Measurements from ENCODE around the gene PXDC1. TPM values are rescaled to one million over a fixed set of nuclear protein-coding genes. Genes with fewer than 3 reads are reported as not detected.

The PXDC1 gene
- total RNA-seq, 2 experiments from 2014 or later = 0.17 to 0.27 TPM

DNA sequence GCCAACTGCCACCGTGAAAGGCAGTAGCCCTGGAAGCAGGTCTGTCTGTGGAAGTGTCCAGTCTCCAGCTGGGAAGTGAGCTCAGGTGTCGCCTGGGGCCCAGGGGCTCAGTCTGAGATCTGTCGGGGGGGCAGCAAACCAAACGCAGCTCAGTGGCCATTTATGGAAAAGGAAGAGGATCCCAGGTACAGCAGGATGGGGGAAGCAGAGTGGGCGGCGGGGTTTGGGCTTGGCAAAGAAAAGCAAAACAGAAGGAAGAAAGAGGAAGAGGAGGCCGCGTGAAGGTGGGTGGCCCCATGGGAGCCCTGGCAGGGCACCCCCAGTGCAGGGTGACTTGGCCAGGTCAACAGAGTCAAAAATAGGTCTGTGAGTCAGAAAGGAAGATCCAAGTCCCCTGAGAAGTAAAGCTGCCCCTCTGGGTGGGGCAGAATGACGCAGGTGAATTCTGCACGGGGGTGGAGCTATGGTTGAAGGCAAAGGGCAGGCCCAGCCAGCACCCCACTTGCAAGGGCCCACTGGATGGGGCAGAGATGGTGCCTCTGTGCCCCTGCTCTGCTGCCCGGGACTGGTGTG, 5.3 kb downstream of the PXDC1 start:
- H3K27ac ChIP-seq (ENCODE audit: low read depth in 1 of 2, low read length in 2 of 2) = no peak overlapping the region
- no peak overlapping the region for H3K4me3 ChIP-seq (ENCODE audit: low read length)
- ChIA-PET POLR2A (no interaction called here), CTCF (interaction anchor here (0.9 kb wide), 1 partner anchor 410 kb away, joined by 3 read pairs; no protein-coding TSS in a partner anchor)
- peaks cover 10 to 22% of the 10 kb centered on the region in 2 experiments for H3K27me3 ChIP-seq (ENCODE audit: control insufficient read depth in 1 of 2, insufficient read depth in 2 of 2, low read length in 2 of 2)
- H3K36me3 ChIP-seq (ENCODE audit: insufficient read depth, low read length) = no peaks in the 10 kb centered on the region
- Mint-ChIP-seq H3K36me3 (ENCODE audit: low read depth) (no peaks in the 10 kb centered on the region), H3K4me1 (ENCODE audit: low read depth) (peaks cover 13% of the 10 kb centered on the region), H3K4me3 (no peak overlapping the region), H3K27me3 (peaks cover 45% of the 10 kb centered on the region), H3K27ac (no peak overlapping the region), H3K9me3 (no peaks in the 10 kb centered on the region)
- ATAC-seq (ENCODE audit: poor library complexity) (no peak), DNase-seq (no peak)
- intact Hi-C loops (cut with DNase I, micrococcal nuclease) = no loop called here
- H3K9me3 ChIP-seq (ENCODE audit: control insufficient read depth in 1 of 2, insufficient read depth in 1 of 2, low read length in 2 of 2) = no peaks in the 10 kb centered on the region
- peaks cover 22% of the 10 kb centered on the region for H3K4me1 ChIP-seq (ENCODE audit: insufficient read depth, low read length)
- TF ChIP-seq, protein P1, sequence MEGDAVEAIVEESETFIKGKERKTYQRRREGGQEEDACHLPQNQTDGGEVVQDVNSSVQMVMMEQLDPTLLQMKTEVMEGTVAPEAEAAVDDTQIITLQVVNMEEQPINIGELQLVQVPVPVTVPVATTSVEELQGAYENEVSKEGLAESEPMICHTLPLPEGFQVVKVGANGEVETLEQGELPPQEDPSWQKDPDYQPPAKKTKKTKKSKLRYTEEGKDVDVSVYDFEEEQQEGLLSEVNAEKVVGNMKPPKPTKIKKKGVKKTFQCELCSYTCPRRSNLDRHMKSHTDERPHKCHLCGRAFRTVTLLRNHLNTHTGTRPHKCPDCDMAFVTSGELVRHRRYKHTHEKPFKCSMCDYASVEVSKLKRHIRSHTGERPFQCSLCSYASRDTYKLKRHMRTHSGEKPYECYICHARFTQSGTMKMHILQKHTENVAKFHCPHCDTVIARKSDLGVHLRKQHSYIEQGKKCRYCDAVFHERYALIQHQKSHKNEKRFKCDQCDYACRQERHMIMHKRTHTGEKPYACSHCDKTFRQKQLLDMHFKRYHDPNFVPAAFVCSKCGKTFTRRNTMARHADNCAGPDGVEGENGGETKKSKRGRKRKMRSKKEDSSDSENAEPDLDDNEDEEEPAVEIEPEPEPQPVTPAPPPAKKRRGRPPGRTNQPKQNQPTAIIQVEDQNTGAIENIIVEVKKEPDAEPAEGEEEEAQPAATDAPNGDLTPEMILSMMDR (IDR thresholded peaks at IDR 0.05) = no peak

DNA sequence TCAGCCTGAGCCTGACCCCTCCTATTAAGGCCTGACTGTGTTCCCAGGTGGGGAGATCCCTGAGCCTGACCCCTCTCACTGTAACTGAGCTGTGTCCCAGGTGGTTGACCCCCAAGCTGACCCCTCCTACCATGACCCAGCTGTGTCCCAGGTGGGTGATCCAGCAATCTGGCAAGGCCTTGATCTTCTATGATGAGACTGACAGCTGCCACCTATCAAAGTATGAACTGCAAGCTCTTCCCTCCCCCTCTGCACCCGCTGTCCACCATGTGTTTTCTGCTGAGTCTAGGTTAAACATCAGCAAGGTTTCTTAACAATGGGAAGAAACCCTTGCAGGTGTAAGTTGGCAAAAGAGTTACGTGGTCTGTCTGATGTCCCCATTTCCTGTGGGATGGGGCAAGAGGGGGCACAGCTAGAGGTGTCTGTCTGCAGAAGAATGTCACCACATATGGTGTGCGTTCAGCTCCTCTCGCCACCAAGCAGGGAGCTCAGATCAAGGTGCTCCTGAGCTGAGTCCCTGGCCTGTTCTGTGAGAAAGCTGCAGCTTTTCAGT, 5.9 kb downstream of the PXDC1 start:
- TF ChIP-seq, protein P1 (IDR thresholded peaks at IDR 0.05) = no peak
- H3K4me1 ChIP-seq (ENCODE audit: insufficient read depth, low read length) = peaks cover 16% of the 10 kb centered on the region
- H3K27me3 ChIP-seq (ENCODE audit: control insufficient read depth in 1 of 2, insufficient read depth in 2 of 2, low read length in 2 of 2) = peaks cover 13 to 18% of the 10 kb centered on the region in 2 experiments
- Mint-ChIP-seq H3K27ac (no peak overlapping the region), H3K36me3 (ENCODE audit: low read depth) (no peaks in the 10 kb centered on the region), H3K9me3 (no peaks in the 10 kb centered on the region), H3K27me3 (peaks cover 45% of the 10 kb centered on the region), H3K4me1 (ENCODE audit: low read depth) (peaks cover 13% of the 10 kb centered on the region), H3K4me3 (no peak overlapping the region)
- DNase-seq (no peak), ATAC-seq (ENCODE audit: poor library complexity) (no peak)
- POLR2A ChIA-PET = interaction anchor here (0.6 kb wide), 1 partner anchor 245 kb away, joined by 4 read pairs; no protein-coding TSS in a partner anchor
- H3K9me3 ChIP-seq (ENCODE audit: control insufficient read depth in 1 of 2, insufficient read depth in 1 of 2, low read length in 2 of 2) = no peaks in the 10 kb centered on the region
- CTCF ChIA-PET = interaction anchor here (0.9 kb wide), 1 partner anchor 410 kb away, joined by 3 read pairs; no protein-coding TSS in a partner anchor
- no peak overlapping the region for H3K27ac ChIP-seq (ENCODE audit: low read depth in 1 of 2, low read length in 2 of 2)
- H3K4me3 ChIP-seq (ENCODE audit: low read length) = no peak overlapping the region
- intact Hi-C loops (cut with DNase I, micrococcal nuclease) = no loop called here
- no peaks in the 10 kb centered on the region for H3K36me3 ChIP-seq (ENCODE audit: insufficient read depth, low read length)

DNA sequence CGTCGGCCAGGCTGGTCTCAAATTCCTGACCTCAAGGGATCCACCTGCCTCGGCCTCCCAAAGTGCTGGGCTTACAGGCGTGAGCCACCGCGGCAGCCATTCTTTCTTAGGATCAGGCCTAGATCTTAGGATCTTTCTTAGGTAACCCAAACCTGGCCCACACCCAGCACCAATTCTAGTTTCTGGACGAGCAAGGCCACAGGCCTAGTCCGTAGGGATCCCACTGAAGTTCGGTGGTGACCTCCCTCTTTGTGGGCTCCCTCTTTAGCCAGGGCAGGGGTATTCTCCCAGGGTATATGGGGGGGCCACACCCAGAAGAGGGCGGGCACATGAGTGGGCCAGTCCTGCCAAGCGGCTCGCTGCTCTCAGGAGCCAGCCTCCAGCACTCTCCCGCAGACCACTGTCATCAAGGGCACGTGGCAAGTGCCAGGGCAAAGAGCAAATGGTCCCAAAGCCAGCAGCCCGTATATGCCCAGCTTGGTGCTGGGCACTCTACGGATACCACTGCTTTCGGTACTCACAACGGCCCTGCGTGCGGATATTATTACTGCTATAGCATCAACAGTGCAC, 6.5 kb downstream of the PXDC1 start:
- peaks cover 13% of the 10 kb centered on the region for H3K4me1 Mint-ChIP-seq (ENCODE audit: low read depth)
- DNase-seq (no peak), ATAC-seq (ENCODE audit: poor library complexity) (no peak)
- ChIA-PET POLR2A (interaction anchor here (0.6 kb wide), 1 partner anchor 245 kb away, joined by 4 read pairs; no protein-coding TSS in a partner anchor), CTCF (no interaction called here)
- H3K36me3 Mint-ChIP-seq (ENCODE audit: low read depth) = no peaks in the 10 kb centered on the region
- Histone ChIP-seq H3K36me3 (ENCODE audit: insufficient read depth, low read length) (no peaks in the 10 kb centered on the region), H3K9me3 (ENCODE audit: control insufficient read depth in 1 of 2, insufficient read depth in 1 of 2, low read length in 2 of 2) (no peaks in the 10 kb centered on the region), H3K27ac (ENCODE audit: low read depth in 1 of 2, low read length in 2 of 2) (no peak overlapping the region), H3K4me1 (ENCODE audit: insufficient read depth, low read length) (peaks cover 11% of the 10 kb centered on the region), H3K27me3 (ENCODE audit: control insufficient read depth in 1 of 2, insufficient read depth in 2 of 2, low read length in 2 of 2) (peaks cover 10 to 11% of the 10 kb centered on the region in 2 experiments), H3K4me3 (ENCODE audit: low read length) (no peak overlapping the region)
- H3K4me3 Mint-ChIP-seq = no peak overlapping the region
- intact Hi-C loops (cut with DNase I, micrococcal nuclease) = loop anchor here (1.0 to 5.0 kb wide), 4 partner anchors 247 to 1192 kb away; no protein-coding TSS in a partner anchor
- TF ChIP-seq, protein P1 (IDR thresholded peaks at IDR 0.05) = no peak
- peaks cover 40% of the 10 kb centered on the region for H3K27me3 Mint-ChIP-seq
- H3K9me3 Mint-ChIP-seq = no peaks in the 10 kb centered on the region
- no peak overlapping the region for H3K27ac Mint-ChIP-seq

All from CD4-positive, alpha-beta T cell (primary cell).